H1 (cell line): ENCODE measurements around the gene C9. TPM values are rescaled to one million over a fixed set of nuclear protein-coding genes. Genes with fewer than 3 reads are reported as not detected.

Source experiments
- CTCF ChIA-PET: fragments of 300-600 bp; sonication (Branson Sonifier 250); formaldehyde crosslinking; loops from one replicate; lab custom pipeline; 2021; ENCODE audit not compliant: partially characterized antibody; lab: Charles Lee
- POLR2A ChIA-PET: fragments of 300-600 bp; sonication (Branson Sonifier 250); formaldehyde crosslinking; loops from one replicate; lab custom pipeline; 2021; ENCODE audit warnings: inconsistent platforms; ENCODE audit not compliant: partially characterized antibody; lab: Charles Lee
- DNase-seq, 2 experiments: peaks; one replicate each; pipeline versions ENCODE4 v3.0.0 to v3.0.0-alpha.2; 2010 to 2022; ENCODE audit warnings: low spot score in 2 of 2, low read depth in 1 of 2, mixed read lengths in 1 of 2
- FAIRE-seq: peaks from 2 replicates; lab custom pipeline; 2011; peaks lifted over from hg19 to GRCh38; lab: Jason Lieb, UNC
- H2AFZ ChIP-seq: 2 replicates; pipeline ENCODE4 v1.8.1; 2012; ENCODE audit warnings: low read length, inconsistent platforms
- H2AK5ac ChIP-seq: 2 replicates; pipeline ENCODE4 v1.6.1; 2013; ENCODE audit warnings: low read depth, low read length
- H2BK120ac ChIP-seq: replicated peaks from 2 replicates; pipeline ENCODE3; 2013; ENCODE audit warnings: low read depth, low read length, inconsistent platforms
- H2BK12ac ChIP-seq: 2 replicates; pipeline ENCODE4 v1.6.1; 2013; ENCODE audit warnings: low read depth, low read length
- H2BK15ac ChIP-seq: 2 replicates; pipeline ENCODE4 v1.6.1; 2013; ENCODE audit warnings: low read length
- H2BK20ac ChIP-seq: 2 replicates; pipeline ENCODE4 v1.6.1; 2013; ENCODE audit warnings: low read length
- H2BK5ac ChIP-seq: 2 replicates; pipeline ENCODE4 v1.6.1; 2013; ENCODE audit warnings: low read depth, low read length
- H3K14ac ChIP-seq: 2 replicates; pipeline ENCODE4 v1.6.1; 2013; ENCODE audit warnings: inconsistent platforms; ENCODE audit not compliant: insufficient read length
- H3K18ac ChIP-seq: 2 replicates; pipeline ENCODE4 v1.6.1; 2013; ENCODE audit warnings: low read length; ENCODE audit errors: extremely low read depth
- H3K23ac ChIP-seq: 2 replicates; pipeline ENCODE4 v1.6.1; 2013; ENCODE audit warnings: inconsistent platforms; ENCODE audit not compliant: insufficient read length
- H3K23me2 ChIP-seq: 2 replicates; pipeline ENCODE4 v1.6.1; 2013; ENCODE audit warnings: low read depth, low read length
- H3K27ac ChIP-seq: 2 replicates; pipeline ENCODE4 v1.6.1; 2011; ENCODE audit warnings: low read depth, low read length, inconsistent platforms
- H3K27me3 ChIP-seq, 4 experiments: replicated peaks in 1 of 4; 1 replicate in 1 of 4; 2 replicates in 3 of 4; pipeline versions ENCODE4 v1.6.1 to v1.8.1; 2011 to 2013; ENCODE audit warnings: low read length in 3 of 4, mild to moderate bottlenecking in 3 of 4, inconsistent platforms in 2 of 4, mixed read lengths in 2 of 4, moderate library complexity in 1 of 4; ENCODE audit not compliant: control insufficient read depth in 3 of 4, insufficient read depth in 3 of 4; ENCODE audit errors: extremely low read depth in 1 of 4
- H3K36me3 ChIP-seq, 4 experiments: 2 replicates each; pipeline versions ENCODE4 v1.6.1 to v1.8.1; 2011 to 2013; ENCODE audit warnings: mild to moderate bottlenecking in 4 of 4, low read length in 3 of 4, moderate library complexity in 2 of 4, control low read depth in 1 of 4, inconsistent platforms in 1 of 4; ENCODE audit not compliant: insufficient read depth in 4 of 4, control insufficient read depth in 2 of 4
- H3K4ac ChIP-seq: replicated peaks from 2 replicates; pipeline ENCODE3; 2013; ENCODE audit warnings: low read length, low read depth, mixed read lengths, inconsistent platforms; ENCODE audit not compliant: insufficient read length
- H3K4me1 ChIP-seq, 4 experiments: replicated peaks in 1 of 4; 1 replicate in 1 of 4; 2 replicates in 3 of 4; pipeline versions ENCODE4 v1.6.1 to v1.8.1; 2011 to 2013; ENCODE audit warnings: low read length in 3 of 4, inconsistent platforms in 2 of 4, mixed read lengths in 1 of 4; ENCODE audit not compliant: insufficient read depth in 4 of 4, control insufficient read depth in 3 of 4
- H3K4me2 ChIP-seq, 2 experiments: 2 replicates each; pipeline versions ENCODE4 v1.6.1 to v1.8.1; 2011 to 2013; ENCODE audit warnings: low read depth in 2 of 2, low read length in 2 of 2, control low read depth in 1 of 2, inconsistent platforms in 1 of 2, mild to moderate bottlenecking in 1 of 2; ENCODE audit not compliant: insufficient read depth in 1 of 2
- H3K4me3 ChIP-seq, 4 experiments: fragments of 200-600, 300-600 bp in 1 of 4; sonication (generic), shearing (Covaris generic), sonication (Bioruptor Twin) in 1 of 4; 2 replicates each; pipeline versions ENCODE4 v1.5.1 to v1.8.1; 2011 to 2016; ENCODE audit warnings: low read length in 4 of 4, low read depth in 3 of 4, control low read depth in 2 of 4, inconsistent platforms in 2 of 4, mild to moderate bottlenecking in 2 of 4, mixed read lengths in 1 of 4, moderate library complexity in 1 of 4; ENCODE audit not compliant: insufficient read depth in 2 of 4; ENCODE audit errors: extremely low read depth in 1 of 4
- H3K56ac ChIP-seq: replicated peaks from 2 replicates; pipeline ENCODE3; 2013; ENCODE audit warnings: low read depth, mild to moderate bottlenecking, mixed read lengths, low read length, inconsistent platforms; ENCODE audit not compliant: insufficient read length
- H3K79me1 ChIP-seq: 2 replicates; pipeline ENCODE4 v1.6.1; 2013; ENCODE audit warnings: low read depth, low read length, control low read depth
- H3K79me2 ChIP-seq, 2 experiments: 2 replicates each; pipeline versions ENCODE4 v1.6.1 to v1.8.1; 2012 to 2013; ENCODE audit warnings: low read length in 2 of 2, mild to moderate bottlenecking in 2 of 2, inconsistent platforms in 1 of 2; ENCODE audit not compliant: insufficient read depth in 2 of 2, control insufficient read depth in 1 of 2
- H3K9ac ChIP-seq, 4 experiments: replicated peaks in 1 of 4; 1 replicate in 1 of 4; 2 replicates in 3 of 4; pipeline versions ENCODE4 v1.6.1 to v1.8.1; 2011 to 2013; ENCODE audit warnings: low read depth in 3 of 4, low read length in 3 of 4, control low read depth in 2 of 4, mild to moderate bottlenecking in 2 of 4, moderate library complexity in 2 of 4, inconsistent platforms in 1 of 4; ENCODE audit errors: extremely low read depth in 1 of 4
- H3K9me3 ChIP-seq, 2 experiments: 2 replicates each; pipeline versions ENCODE4 v1.6.1 to v1.8.1; 2012 to 2013; ENCODE audit warnings: mild to moderate bottlenecking in 2 of 2, moderate library complexity in 2 of 2, control low read depth in 1 of 2, inconsistent platforms in 1 of 2, low read depth in 1 of 2, low read length in 1 of 2, mixed read lengths in 1 of 2; ENCODE audit not compliant: insufficient read depth in 2 of 2
- H4K20me1 ChIP-seq, 2 experiments: replicated peaks in 1 of 2; 2 replicates each; pipeline versions ENCODE3 to v1.8.1; 2011 to 2013; ENCODE audit warnings: inconsistent platforms in 2 of 2, low read length in 2 of 2, mild to moderate bottlenecking in 1 of 2; ENCODE audit not compliant: insufficient read depth in 2 of 2, control insufficient read depth in 1 of 2
- H4K5ac ChIP-seq: 2 replicates; pipeline ENCODE4 v1.6.1; 2013; ENCODE audit warnings: low read length, low read depth, mixed read lengths, inconsistent platforms; ENCODE audit not compliant: insufficient read length
- H4K8ac ChIP-seq: 2 replicates; pipeline ENCODE4 v1.8.0; 2013; ENCODE audit warnings: mild to moderate bottlenecking, moderate library complexity, low read length, inconsistent platforms; ENCODE audit not compliant: insufficient read depth; ENCODE audit errors: extremely low read depth
- H4K91ac ChIP-seq: replicated peaks from 2 replicates; pipeline ENCODE3; 2013; ENCODE audit warnings: low read length, mixed read lengths, inconsistent platforms; ENCODE audit not compliant: insufficient read length
- ATF2 ChIP-seq: IDR thresholded peaks from 2 replicates; pipeline ENCODE4 v1.6.1; 2012; ENCODE audit warnings: low read length, inconsistent platforms
- BACH1 ChIP-seq: IDR thresholded peaks from 2 replicates; pipeline ENCODE4 v1.6.1; 2012; ENCODE audit warnings: low read length, improper control_type of control experiment
- CTCF ChIP-seq, 3 experiments: IDR thresholded peaks; 1 replicate in 2 of 3; 2 replicates in 1 of 3; pipeline versions ENCODE4 v1.5.1 to v1.6.1; 2011; ENCODE audit warnings: low read length in 3 of 3, mild to moderate bottlenecking in 3 of 3, inconsistent platforms in 2 of 3, low read depth in 1 of 3, moderate library complexity in 1 of 3; ENCODE audit not compliant: insufficient read depth in 1 of 3; ENCODE audit errors: control extremely low read depth in 1 of 3
- HDAC6 ChIP-seq: IDR thresholded peaks from one replicate; pipeline ENCODE4 v1.7.1; 2012; ENCODE audit warnings: low read depth, mild to moderate bottlenecking, inconsistent platforms, low read length, moderate library complexity
- JUND ChIP-seq: IDR thresholded peaks from 2 replicates; pipeline ENCODE4 v1.6.1; 2011; ENCODE audit warnings: mild to moderate bottlenecking, improper control_type of control experiment, low read length
- MAFK ChIP-seq: IDR thresholded peaks from 2 replicates; pipeline ENCODE4 v1.6.1; 2012; ENCODE audit warnings: low read depth, mild to moderate bottlenecking, improper control_type of control experiment, low read length
- NRF1 ChIP-seq: IDR thresholded peaks from 2 replicates; pipeline ENCODE4 v1.6.1; 2011; ENCODE audit warnings: mild to moderate bottlenecking, low read depth, low read length, improper control_type of control experiment
- RAD21 ChIP-seq, 2 experiments: IDR thresholded peaks in 1 of 2; conservative IDR thresholded peaks in 1 of 2; 2 replicates each; pipeline ENCODE4 v1.6.1; 2011; ENCODE audit warnings: low read depth in 2 of 2, low read length in 2 of 2, improper control_type of control experiment in 1 of 2, inconsistent platforms in 1 of 2, mild to moderate bottlenecking in 1 of 2, moderate library complexity in 1 of 2
- WGBS, 2 experiments: shearing (Covaris generic) in 1 of 2; methylation state at CpG; one replicate each; pipeline versions ENCODE4 v1.1.6 to v1.1.7; 2013 to 2015; ENCODE audit warnings: low lambda C conversion rate in 2 of 2, mixed read lengths in 2 of 2, inconsistent platforms in 1 of 2, low coverage in 1 of 2, missing lambda C conversion rate in 1 of 2; ENCODE audit not compliant: insufficient replicate concordance in 2 of 2, insufficient coverage in 1 of 2, insufficient read length in 1 of 2; ENCODE audit errors: extremely low coverage in 1 of 2, missing lambda C conversion rate in 1 of 2; 5-methylcytosine and 5-hydroxymethylcytosine counted together
- polyA plus RNA-seq, 7 experiments: library from polyadenylated mRNA; depleted of rRNA in 3 of 7; stranded (reverse) in 5 of 7; unstranded in 2 of 7; fragments of >200 nt in 5 of 7; fragments of 200-250 nt in 2 of 7; gene quantifications; 1 replicate in 5 of 7; 2 replicates in 1 of 7; 4 replicates in 1 of 7; pipeline versions ENCODE4 v1.2.1 to v1.2.3, GENCODE V29; 2011 to 2013; ENCODE audit warnings: missing spikeins in 2 of 7, mixed read lengths in 2 of 7
- total RNA-seq: library from RNA; stranded (reverse); fragmentation: NEBNext Ultra II Directional; extraction: Animal tissue kit (Norgen Biotek cat#: 25700); gene quantifications from 2 replicates; pipeline ENCODE4 v1.2.1, GENCODE V29; 2021

Gene C9
- total and polyA plus RNA-seq, 2 of the 8 experiments (the other 6 are each of a cell fraction or from before 2014, with no cell fraction given) = not detected

- Histone ChIP-seq H2BK120ac (no peak overlapping the region), H3K79me2 (no peaks in the 10 kb centered on the region), H2BK12ac (no peak overlapping the region), H3K9ac (no peak overlapping the region), H3K4ac (no peak overlapping the region), H2BK20ac (no peak overlapping the region), H3K4me3 (no peak overlapping the region), H2BK15ac (no peak overlapping the region), H2AK5ac (no peak overlapping the region), H3K14ac (no peak overlapping the region), H4K91ac (no peak overlapping the region), H3K36me3 (no peaks in the 10 kb centered on the region), H4K5ac (no peak overlapping the region), H2BK5ac (0 out of 2 replicates have a peak overlapping the region, but pooled peaks have one; percentile 18), H3K23ac (no peak overlapping the region), H2AFZ (peak overlapping the region; percentile 43; the same call in 1 of the 2 replicates), H3K27ac (no peak overlapping the region), H3K56ac (no peak overlapping the region), H3K4me1 (peaks cover 0 to 3% (median 1%) of the 10 kb centered on the region in 4 experiments; a peak in 3 of 7 replicates), H4K8ac (no peak overlapping the region), H3K9me3 (no peaks in the 10 kb centered on the region), H3K4me2 (no peak overlapping the region), H3K18ac (no peak overlapping the region), H3K79me1 (no peaks in the 10 kb centered on the region), H3K23me2 (no peaks in the 10 kb centered on the region), H4K20me1 (no peaks in the 10 kb centered on the region), H3K27me3 (no peaks in the 10 kb centered on the region)
- FAIRE-seq = peak; percentile 63
- 54% methylated on average over 3 of the region's 3 CpGs; no CpG with 5 or more reads in 1 of the 2 experiments for WGBS, 2 experiments
- POLR2A ChIA-PET = no interaction called here
- DNase-seq = peak in 1 of 2 experiments; percentile 58
- peak; percentile 84 to 90 for TF ChIP-seq RAD21 (IDR thresholded peaks at IDR 0.05 in 1 of 2, conservative IDR thresholded peaks at IDR 0.05 in 1 of 2; ENCODE audit: low read depth in 2 of 2, low read length in 2 of 2)
- peak in 2 of 3 experiments; percentile 79 to 80; a peak in 3 of 4 replicates for TF ChIP-seq CTCF (IDR thresholded peaks at IDR 0.05; ENCODE audit: control extremely low read depth in 1 of 3, insufficient read depth in 1 of 3, low read depth in 1 of 3, low read length in 3 of 3)
- TF ChIP-seq JUND = 0 out of 2 replicates have a peak, but pooled peaks have one; percentile 25
- TF ChIP-seq BACH1 = peak; percentile 78
- no peak for TF ChIP-seq HDAC6
- no peak for TF ChIP-seq ATF2
- TF ChIP-seq NRF1 = no peak
- peak; percentile 81 for TF ChIP-seq MAFK
- CTCF ChIA-PET = interaction anchor here (0.6 to 6.2 kb wide), 53 partner anchors 9 to 949 kb away, joined by 3 to 90 read pairs (median 5); partner anchors contain the start of genes C9, DAB2 and FYB1
Measured at GRCh38 chr5:39376293-39376714, 12.0 kb upstream of the C9 start.
